ENCODE data around the gene ATF5.

DNA sequence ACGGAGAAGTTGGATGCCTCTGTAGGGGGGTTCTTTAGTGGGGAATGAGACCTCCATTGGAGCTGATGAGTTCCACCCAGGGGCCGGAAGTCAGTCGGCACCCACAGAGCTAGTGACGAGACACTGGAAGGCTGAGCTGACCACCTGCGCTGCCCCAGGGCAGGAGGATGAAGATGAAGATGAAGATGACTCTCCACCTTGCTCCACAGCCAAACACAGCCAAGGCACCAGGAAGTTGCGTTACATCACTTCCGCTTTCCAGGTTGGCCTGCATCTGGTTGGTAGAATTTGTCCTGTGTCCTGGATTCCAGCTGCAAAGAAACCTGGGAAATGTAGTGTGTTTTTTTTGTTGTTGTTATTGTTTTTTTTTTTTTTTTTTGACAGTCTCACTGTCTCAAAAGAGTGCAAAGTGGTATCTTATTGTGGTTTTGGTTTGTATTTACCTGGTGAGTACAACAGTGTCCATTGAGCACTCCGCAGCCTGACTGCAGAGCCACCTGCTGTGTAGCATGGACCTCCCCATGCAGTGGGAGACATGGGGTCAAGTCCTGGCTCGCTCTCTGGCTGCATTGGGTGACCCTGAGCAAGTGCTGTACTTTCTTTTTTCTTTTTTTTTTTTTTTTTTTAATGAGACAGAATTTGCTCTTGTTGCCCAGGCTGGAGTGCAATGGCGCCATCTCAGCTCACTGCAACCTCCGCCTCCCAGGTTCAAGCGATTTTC, 49.6 kb upstream of the ATF5 start:
- TF ChIP-seq, protein P1, sequence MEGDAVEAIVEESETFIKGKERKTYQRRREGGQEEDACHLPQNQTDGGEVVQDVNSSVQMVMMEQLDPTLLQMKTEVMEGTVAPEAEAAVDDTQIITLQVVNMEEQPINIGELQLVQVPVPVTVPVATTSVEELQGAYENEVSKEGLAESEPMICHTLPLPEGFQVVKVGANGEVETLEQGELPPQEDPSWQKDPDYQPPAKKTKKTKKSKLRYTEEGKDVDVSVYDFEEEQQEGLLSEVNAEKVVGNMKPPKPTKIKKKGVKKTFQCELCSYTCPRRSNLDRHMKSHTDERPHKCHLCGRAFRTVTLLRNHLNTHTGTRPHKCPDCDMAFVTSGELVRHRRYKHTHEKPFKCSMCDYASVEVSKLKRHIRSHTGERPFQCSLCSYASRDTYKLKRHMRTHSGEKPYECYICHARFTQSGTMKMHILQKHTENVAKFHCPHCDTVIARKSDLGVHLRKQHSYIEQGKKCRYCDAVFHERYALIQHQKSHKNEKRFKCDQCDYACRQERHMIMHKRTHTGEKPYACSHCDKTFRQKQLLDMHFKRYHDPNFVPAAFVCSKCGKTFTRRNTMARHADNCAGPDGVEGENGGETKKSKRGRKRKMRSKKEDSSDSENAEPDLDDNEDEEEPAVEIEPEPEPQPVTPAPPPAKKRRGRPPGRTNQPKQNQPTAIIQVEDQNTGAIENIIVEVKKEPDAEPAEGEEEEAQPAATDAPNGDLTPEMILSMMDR (IDR thresholded peaks at IDR 0.05) = no peak
- TF ChIP-seq POLR2A (IDR thresholded peaks at IDR 0.05) = no peak

All from right lobe of liver (tissue), 4 donors.